HG03575 (cell line): ENCODE results near the gene ZNF518B.

ENCODE experiments used
- ATAC-seq: cut with Tn5 transposase; IDR thresholded peaks from one replicate; pipeline ENCODE4 v1.9.1; 2021; ENCODE audit not compliant: unreplicated experiment, insufficient number of reproducible peaks, low FRiP score; ENCODE audit errors: extremely low read depth

The ZNF518B gene

GRCh38 chr4:10457255-10457801 is at the start of gene ZNF518B:
TSS of gene ZNF518B (minus strand) at chr4:10457426. CDS start at chr4:10446328, 11,098 bp downstream.
- ATAC-seq = no peak

GRCh38 chr4:10506077-10506476 is 48.9 kb upstream of the ZNF518B start:
- no peak for ATAC-seq

- ATAC-seq = no peak
Measured at GRCh38 chr4:10504570-10505179, 47.4 kb upstream of the ZNF518B start.

- ATAC-seq = no peak
Measured at GRCh38 chr4:10502717-10503116, 45.5 kb upstream of the ZNF518B start.

- no peak for ATAC-seq
Measured at GRCh38 chr4:10500776-10501175, 43.5 kb upstream of the ZNF518B start.

GRCh38 chr4:10496200-10496599 is 39.0 kb upstream of the ZNF518B start:
- no peak for ATAC-seq

- ATAC-seq = no peak
Measured at GRCh38 chr4:10495651-10496050, 38.4 kb upstream of the ZNF518B start.

GRCh38 chr4:10492464-10492863 is 35.2 kb upstream of the ZNF518B start:
- no peak for ATAC-seq

- no peak for ATAC-seq
Measured at GRCh38 chr4:10491401-10491800, 34.2 kb upstream of the ZNF518B start.

- ATAC-seq = no peak
Measured at GRCh38 chr4:10490996-10491395, 33.8 kb upstream of the ZNF518B start.

GRCh38 chr4:10482913-10483312 is 25.7 kb upstream of the ZNF518B start:
- no peak for ATAC-seq

GRCh38 chr4:10480616-10481015 is 23.4 kb upstream of the ZNF518B start:
- ATAC-seq = no peak

GRCh38 chr4:10478621-10479020 is 21.4 kb upstream of the ZNF518B start:
- ATAC-seq = no peak

- ATAC-seq = no peak
Measured at GRCh38 chr4:10470505-10470904, 13.3 kb upstream of the ZNF518B start.

GRCh38 chr4:10466161-10466560 is 8.9 kb upstream of the ZNF518B start:
- ATAC-seq = no peak

GRCh38 chr4:10462876-10463275 is 5.7 kb upstream of the ZNF518B start:
- no peak for ATAC-seq

GRCh38 chr4:10461850-10462400 is 4.7 kb upstream of the ZNF518B start:
- ATAC-seq = no peak

- ATAC-seq = no peak
Measured at GRCh38 chr4:10461091-10461849, 4.0 kb upstream of the ZNF518B start.

- no peak for ATAC-seq
Measured at GRCh38 chr4:10460313-10461047, 3.3 kb upstream of the ZNF518B start.
